A549 treated with AZD2906 at 1 μM for 4 hours (cell line): Measurements from ENCODE around the gene WNT8B. TPM values are rescaled to one million over a fixed set of nuclear protein-coding genes. Genes with fewer than 3 reads are reported as not detected.

Source experiments
- total RNA-seq: library from RNA; stranded (reverse); fragments of 200-300 nt; extraction: Qiagen RNA extraction; gene quantifications from 5 replicates; pipeline ENCODE4 v1.2.3, GENCODE V29; 2022

The WNT8B gene, protein sequence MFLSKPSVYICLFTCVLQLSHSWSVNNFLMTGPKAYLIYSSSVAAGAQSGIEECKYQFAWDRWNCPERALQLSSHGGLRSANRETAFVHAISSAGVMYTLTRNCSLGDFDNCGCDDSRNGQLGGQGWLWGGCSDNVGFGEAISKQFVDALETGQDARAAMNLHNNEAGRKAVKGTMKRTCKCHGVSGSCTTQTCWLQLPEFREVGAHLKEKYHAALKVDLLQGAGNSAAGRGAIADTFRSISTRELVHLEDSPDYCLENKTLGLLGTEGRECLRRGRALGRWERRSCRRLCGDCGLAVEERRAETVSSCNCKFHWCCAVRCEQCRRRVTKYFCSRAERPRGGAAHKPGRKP
- 0.03 TPM in 1 of 5 replicates, not detected in the others for total RNA-seq

DNA sequence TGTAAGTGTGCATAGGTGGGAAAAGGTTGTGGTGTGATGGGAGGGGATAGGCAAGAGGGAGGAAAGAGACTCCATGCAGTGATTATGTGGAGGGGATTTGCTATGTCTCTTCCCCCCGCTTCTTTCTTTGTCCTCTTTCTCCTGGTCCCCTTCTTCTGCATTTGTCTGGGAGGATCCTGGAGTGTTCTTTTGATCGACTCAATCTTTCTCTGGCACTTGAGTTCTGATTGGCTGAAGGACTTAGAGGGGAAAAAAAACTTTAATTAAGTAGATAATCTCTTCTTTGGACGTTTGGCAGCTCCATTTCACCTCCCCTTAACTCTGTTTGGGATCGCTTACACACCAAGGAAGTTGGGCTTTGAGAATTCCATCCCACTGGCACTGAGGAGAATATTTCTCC is at the start of gene WNT8B:
Gene WNT8B, plus strand, starts transcription at position 301 of the 400 bp plus-strand sequence. CDS start 160 bp downstream, outside the sequence.

DNA sequence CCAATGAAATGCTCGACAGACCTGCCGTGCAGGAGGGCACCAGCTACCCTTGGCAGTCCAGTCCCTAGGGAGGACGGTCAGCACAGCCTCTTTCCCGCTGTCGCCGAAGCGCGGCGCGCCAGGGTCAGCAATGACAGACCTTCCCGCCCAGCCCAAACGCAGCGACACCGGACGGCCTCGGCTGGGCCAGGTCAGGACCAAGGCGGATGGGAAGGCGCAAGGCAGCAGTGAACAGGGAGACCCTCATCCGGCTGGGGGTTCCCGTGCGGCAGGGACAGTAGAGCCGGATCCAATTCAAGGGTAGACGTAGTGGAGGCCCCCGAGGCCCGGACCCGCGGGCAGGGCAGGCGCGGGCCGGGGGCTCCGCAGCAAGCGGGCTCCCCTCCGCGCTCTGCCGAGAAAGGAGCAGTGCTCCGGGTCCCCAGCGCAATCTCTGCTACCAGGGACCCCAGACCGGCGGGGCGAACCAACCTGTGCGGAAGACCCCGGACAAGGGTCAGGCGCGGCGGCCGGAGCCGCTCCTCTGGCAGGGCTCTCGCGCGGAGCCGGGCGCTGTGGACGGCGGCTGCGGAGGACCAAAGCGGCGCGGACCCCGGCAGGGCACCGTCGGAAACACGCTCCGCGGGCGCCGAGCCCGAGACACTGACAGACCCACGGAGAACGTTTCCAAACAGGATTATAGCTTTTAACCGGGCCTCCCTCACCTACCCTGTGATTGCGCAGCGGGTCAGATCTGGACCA is 56.7 kb downstream of the WNT8B start, which contains the start of gene SEC31B:
Gene SEC31B, minus strand, starts transcription at position 551 of the 741 bp plus-strand sequence. CDS start 2,909 bp downstream, outside the sequence.

DNA sequence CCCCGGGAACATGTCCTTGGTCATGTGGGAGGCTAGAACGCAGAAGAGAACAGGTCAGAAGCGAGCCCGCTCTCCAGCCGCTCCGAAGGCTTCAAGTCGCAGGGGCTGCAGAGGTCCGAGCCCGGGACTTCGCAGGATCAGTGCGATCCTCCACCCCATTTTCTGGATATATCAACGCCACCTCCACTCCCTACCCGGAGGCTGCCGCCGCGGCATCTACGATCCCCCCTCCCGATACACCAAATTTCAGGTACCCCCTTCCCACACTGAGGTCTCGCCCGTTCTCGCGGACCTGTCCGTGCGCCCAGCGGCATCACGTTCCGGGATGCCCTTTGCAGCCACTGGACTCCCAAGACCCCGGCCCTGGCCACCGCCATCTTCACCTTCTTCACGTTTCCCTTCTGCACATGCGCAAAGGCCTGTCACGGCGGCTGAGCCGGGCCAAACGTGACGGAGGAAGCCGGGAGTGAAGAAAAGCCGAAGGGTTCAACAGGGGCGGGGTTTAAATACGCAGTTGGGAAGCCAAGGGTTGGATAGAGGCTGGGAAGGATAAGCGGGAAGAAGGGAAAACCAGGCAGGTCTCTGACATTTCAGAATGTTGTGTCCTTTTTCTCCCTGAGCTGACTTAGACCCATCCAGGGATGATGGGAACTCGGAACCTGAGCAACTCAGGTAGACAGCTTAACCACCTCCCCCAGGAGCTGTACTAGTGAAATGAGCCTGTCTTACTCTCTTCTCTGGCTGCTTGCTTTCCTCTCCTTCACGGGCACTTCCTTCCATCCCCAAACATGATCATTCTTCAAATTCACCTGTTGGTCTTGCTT is 66.9 kb downstream of the WNT8B start, which contains the start of gene NDUFB8:
Gene NDUFB8, minus strand, starts transcription at position 397 of the 824 bp plus-strand sequence. Its CDS starts 20 bp downstream, at position 377.

Other genes with a start within 250 kb of the WNT8B start
- gene CHUK, start 233.4 kb upstream of the WNT8B start, total RNA-seq = 17.8 to 24.2 TPM (median 19.8 TPM) in 5 replicates
- 19.2 to 24.1 TPM (median 19.8 TPM) in 5 replicates for gene CWF19L1, start 195.4 kb upstream of the WNT8B start, total RNA-seq
- 88.7 to 104 TPM (median 95.5 TPM) in 5 replicates for gene BLOC1S2, start 176.3 kb upstream of the WNT8B start, total RNA-seq
- gene PKD2L1, start 132.8 kb upstream of the WNT8B start, total RNA-seq = 0.06 to 0.33 TPM (median 0.16 TPM) in 4 of 5 replicates, not detected in the other
- 126 to 180 TPM (median 155 TPM) in 5 replicates for gene SCD, start 115.8 kb upstream of the WNT8B start, total RNA-seq
- gene SEC31B, start 56.9 kb downstream of the WNT8B start, total RNA-seq = 0.98 to 2.2 TPM (median 1.7 TPM) in 5 replicates
- gene NDUFB8, start 66.9 kb downstream of the WNT8B start, total RNA-seq = 270 to 296 TPM (median 288 TPM) in 5 replicates
- gene HIF1AN, start 72.9 kb downstream of the WNT8B start, total RNA-seq = 12.3 to 19.1 TPM (median 16.9 TPM) in 5 replicates